AG04449 (cell line): ENCODE data around the gene SYTL2.

Experiments
- CTCF ChIA-PET: fragments of 350-600 bp; formaldehyde crosslinking; extraction: SDS; loops from one replicate; lab custom pipeline; 2021; ENCODE audit warnings: antibody characterized with exemption; lab: Yijun Ruan, JAX
- POLR2A ChIA-PET: fragments of 400-600, 350-600 bp; formaldehyde crosslinking; extraction: SDS; loops from one replicate; lab custom pipeline; 2020; ENCODE audit warnings: antibody characterized with exemption, inconsistent platforms; lab: Yijun Ruan, JAX
- DNase-seq: peaks from one replicate; pipeline ENCODE4 v3.0.0-alpha.2; 2010; ENCODE audit warnings: low read depth, low spot score
- H3K4me3 ChIP-seq: 2 replicates; pipeline ENCODE4 v1.5.1; 2011; ENCODE audit warnings: low read depth, mild to moderate bottlenecking, control low read depth, low read length
- TF ChIP-seq, protein P1 (sequence below): IDR thresholded peaks from one replicate; pipeline ENCODE4 v1.5.1; 2011; ENCODE audit warnings: mild to moderate bottlenecking, moderate library complexity, low read length, control low read depth, inconsistent platforms; ENCODE audit not compliant: insufficient read depth; ENCODE audit errors: missing control alignments

Gene SYTL2

DNA sequence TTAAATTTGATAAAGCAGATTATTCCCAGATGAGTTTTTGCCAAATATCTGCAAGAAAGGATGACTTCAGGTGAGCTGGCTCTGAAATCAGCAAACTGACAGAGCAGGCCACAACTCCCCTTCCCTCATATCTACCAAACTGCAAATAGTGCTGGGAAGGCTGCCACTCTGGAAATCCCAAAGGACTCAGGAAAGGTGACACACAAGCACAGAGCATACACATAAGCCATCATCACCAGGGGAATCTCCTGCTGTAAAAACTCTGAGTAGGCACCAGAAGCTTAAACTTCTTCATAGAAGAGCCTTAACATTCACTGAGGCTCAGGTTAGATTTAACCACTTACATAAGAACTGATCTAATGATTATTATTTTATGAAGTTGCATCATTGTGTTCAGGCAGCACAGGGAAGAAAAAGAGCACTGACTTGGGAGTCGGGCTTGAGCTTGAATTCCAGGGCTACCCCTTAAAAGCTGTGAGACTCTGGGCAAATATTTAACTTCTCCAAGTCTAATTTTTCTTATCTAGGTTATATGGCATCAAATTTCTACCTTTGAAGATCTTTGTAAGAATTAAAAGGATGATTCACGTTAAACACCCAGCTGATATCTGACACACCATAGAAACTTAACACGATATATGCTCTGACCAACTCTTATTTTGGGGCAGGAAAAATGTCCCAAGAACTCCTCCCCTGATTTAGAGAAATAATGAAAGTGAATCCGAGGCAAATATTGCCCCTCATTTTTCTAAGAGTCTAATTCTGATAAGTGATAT is 15.0 kb downstream of the SYTL2 start:
- ChIA-PET CTCF (interaction anchor here (1.3 to 4.4 kb wide), 2 partner anchors 8 to 14 kb away, joined by 4 to 15 read pairs; partner anchors contain the start of gene SYTL2), POLR2A (no interaction called here)
- TF ChIP-seq, protein P1, sequence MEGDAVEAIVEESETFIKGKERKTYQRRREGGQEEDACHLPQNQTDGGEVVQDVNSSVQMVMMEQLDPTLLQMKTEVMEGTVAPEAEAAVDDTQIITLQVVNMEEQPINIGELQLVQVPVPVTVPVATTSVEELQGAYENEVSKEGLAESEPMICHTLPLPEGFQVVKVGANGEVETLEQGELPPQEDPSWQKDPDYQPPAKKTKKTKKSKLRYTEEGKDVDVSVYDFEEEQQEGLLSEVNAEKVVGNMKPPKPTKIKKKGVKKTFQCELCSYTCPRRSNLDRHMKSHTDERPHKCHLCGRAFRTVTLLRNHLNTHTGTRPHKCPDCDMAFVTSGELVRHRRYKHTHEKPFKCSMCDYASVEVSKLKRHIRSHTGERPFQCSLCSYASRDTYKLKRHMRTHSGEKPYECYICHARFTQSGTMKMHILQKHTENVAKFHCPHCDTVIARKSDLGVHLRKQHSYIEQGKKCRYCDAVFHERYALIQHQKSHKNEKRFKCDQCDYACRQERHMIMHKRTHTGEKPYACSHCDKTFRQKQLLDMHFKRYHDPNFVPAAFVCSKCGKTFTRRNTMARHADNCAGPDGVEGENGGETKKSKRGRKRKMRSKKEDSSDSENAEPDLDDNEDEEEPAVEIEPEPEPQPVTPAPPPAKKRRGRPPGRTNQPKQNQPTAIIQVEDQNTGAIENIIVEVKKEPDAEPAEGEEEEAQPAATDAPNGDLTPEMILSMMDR = no peak
- no peak for DNase-seq
- H3K4me3 ChIP-seq = no peak overlapping the region

DNA sequence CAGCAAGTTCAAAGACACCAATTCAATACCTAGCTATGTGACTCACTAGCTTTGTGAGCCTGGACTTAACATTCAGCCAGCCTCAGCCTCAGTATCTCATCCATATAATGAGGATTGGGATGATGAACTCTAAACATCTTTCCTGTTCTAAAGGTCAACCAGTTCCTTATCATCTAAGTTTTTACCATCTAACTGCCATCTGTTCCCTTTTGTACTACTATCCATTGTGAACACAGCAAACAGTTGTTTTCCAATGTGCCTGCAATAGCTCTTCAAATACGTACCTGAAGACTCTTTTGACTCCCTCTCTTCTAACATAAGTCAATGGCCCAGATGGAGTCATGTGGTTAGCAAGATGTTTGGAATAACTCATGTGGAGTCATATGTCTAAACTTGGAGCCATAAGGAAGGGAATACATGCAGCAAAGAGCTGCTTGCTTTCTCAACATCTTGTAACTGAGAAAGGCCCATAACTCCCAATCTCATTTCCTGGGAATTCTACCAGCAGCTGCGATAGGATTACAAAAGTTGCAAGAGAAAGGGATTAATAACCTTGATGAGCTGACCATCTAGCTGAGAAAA is 19.4 kb downstream of the SYTL2 start:
- H3K4me3 ChIP-seq = no peak overlapping the region
- TF ChIP-seq, protein P1 = no peak
- POLR2A ChIA-PET = interaction anchor here (1.2 kb wide), 1 partner anchor 72 kb away, joined by 4 read pairs; no protein-coding TSS in a partner anchor
- DNase-seq = no peak
- CTCF ChIA-PET = interaction anchor here (1.3 kb wide), 1 partner anchor 14 kb away, joined by 3 read pairs; no protein-coding TSS in a partner anchor

DNA sequence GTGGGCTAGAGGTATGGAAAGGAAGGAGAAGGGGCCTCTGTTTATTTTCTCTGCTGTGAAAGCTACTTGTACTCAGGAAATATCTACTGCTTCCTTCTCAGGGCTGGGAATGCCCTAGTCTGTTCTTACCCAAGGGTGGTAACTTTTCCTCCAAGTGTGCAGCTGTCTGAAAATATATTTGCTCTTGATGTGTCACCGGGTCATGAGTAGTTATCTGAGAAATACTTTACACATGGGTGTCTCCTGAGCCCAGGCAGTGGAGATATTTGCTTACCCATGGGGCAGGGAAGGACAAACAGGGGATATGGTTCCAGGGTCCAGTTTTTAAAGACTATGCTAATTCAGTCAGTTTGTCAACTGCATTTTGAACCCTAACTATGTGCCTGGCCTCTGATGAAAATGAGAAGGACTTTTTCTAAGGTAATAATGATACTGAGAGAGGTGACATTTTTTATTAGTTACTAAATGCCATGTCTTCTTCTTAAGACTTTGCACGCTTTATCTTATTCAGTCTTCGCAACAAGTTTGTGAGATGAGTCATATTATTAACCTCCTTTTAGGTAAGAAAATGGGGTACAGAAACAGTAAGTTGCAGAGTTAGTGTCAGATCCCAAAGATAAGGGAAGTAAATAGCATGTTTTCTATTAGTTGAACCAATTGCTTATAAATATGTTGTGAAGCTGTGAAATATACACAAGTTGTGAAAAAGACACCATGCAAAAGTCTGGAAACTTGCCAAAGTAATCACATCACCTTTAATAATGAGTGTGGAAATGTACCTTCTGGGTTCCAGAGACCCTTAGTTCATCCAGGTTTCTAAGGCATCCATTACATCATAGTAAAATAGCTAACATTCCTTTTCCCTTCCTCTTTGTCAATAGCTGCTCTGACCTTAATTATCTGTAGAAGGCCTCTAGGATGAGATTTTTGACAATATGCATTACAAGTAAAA is 22.9 kb downstream of the SYTL2 start:
- TF ChIP-seq, protein P1 = no peak
- ChIA-PET CTCF (interaction anchor here (1.1 to 1.8 kb wide), 2 partner anchors 8 to 21 kb away, joined by 4 to 5 read pairs; no protein-coding TSS in a partner anchor), POLR2A (no interaction called here)
- no peak overlapping the region for H3K4me3 ChIP-seq
- DNase-seq = no peak

DNA sequence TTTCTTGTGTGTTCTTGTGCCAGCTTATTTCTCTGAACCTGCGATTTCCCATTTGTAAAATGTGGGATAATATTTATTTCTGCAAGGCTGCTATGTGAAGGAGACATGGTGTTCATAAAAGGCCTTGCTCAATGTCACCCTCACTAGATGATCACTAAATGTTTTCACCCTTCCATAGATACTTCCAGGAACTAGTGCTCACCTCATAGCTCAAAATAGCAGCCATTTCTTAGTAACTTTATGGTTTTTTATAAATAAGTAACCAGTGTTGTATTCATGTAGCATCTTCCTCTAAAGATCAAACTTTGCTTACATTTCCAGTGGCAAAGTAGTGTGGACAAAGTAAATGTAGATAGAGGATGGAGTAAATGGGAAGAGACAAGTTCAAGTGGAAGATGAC is 23.8 kb downstream of the SYTL2 start:
- TF ChIP-seq, protein P1 = no peak
- POLR2A ChIA-PET = no interaction called here
- no peak overlapping the region for H3K4me3 ChIP-seq
- DNase-seq = no peak
- CTCF ChIA-PET = interaction anchor here (1.1 to 1.8 kb wide), 2 partner anchors 9 to 22 kb away, joined by 4 to 5 read pairs; no protein-coding TSS in a partner anchor

DNA sequence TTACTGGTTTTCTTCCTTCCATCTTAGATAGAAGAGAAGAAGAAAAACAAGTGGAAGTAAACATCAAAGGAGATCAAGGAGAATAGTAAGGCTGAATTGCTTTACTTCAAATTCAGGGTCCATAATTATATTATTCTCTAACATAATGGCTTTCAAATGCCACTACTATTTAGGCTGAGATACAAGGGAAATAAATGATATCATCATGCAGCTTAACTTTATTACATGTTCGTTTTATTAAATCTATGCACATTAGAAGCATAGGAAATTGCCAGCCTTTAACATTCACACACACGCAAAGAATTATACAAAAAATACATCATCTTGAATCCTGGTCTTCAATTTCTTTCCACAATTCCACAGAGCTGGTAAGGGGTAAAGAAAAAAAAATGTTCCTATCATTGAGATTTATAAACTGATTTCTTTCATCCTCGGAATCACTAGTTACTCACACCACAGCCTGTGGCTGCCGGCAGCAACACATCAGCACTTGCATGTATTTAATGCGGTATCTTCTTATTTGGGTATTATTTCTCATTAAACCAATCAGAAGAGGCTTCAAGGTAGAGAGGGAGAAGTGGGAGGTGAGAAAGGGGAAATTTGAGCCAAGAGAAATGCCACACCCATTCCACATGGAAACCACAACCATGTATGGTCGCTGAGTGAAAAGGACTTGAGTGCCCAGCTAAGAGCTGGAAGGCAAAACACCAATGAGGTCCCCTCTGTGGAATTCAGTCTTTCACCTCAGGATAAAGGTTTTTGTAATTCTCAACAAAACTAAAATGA is 26.3 kb downstream of the SYTL2 start:
- POLR2A ChIA-PET = interaction anchor here (0.7 kb wide), 1 partner anchor 18 kb away, joined by 3 read pairs; no protein-coding TSS in a partner anchor
- no peak for DNase-seq
- CTCF ChIA-PET = no interaction called here
- no peak overlapping the region for H3K4me3 ChIP-seq
- TF ChIP-seq, protein P1 = no peak
